Mucosa of descending colon (tissue), 3 donors: Measurements from ENCODE around the gene GCC1. TPM values are rescaled to one million over a fixed set of nuclear protein-coding genes. Genes with fewer than 3 reads are reported as not detected.
A peak's percentile ranks its signal among the peaks of the same experiment; 100 is the strongest.

Experiments
- ATAC-seq: fragments of 200-7000 bp; cut with Tn5 transposase; one replicate; pipeline ENCODE4 v1.9.1; 2020; ENCODE audit warnings: mild to moderate bottlenecking, moderate library complexity
- DNase-seq, 3 donors: peaks; one replicate each; pipeline ENCODE4 v3.0.0-alpha.2; 2020
- H3K36me3 ChIP-seq: fragments of 200-600 bp; one replicate; pipeline ENCODE4 v1.8.0; 2021; ENCODE audit warnings: low read depth, mild to moderate bottlenecking
- H3K4me1 ChIP-seq: fragments of 200-600 bp; one replicate; pipeline ENCODE4 v1.8.0; 2021; ENCODE audit warnings: low read depth, mild to moderate bottlenecking
- H3K4me3 ChIP-seq: fragments of 200-600 bp; one replicate; pipeline ENCODE4 v1.8.0; 2021; ENCODE audit warnings: mild to moderate bottlenecking
- H3K9me3 ChIP-seq: fragments of 200-600 bp; one replicate; pipeline ENCODE4 v1.8.0; 2021; ENCODE audit warnings: mild to moderate bottlenecking
- intact Hi-C, 2 donors: fragments of 100-400 bp; cut with DNase I in 1 of 2; cut with micrococcal nuclease in 1 of 2; formaldehyde crosslinking; loops; one replicate each; pipeline versions ENCODE4 v1.11.0 to v1.11.1; 2022; cut with DNase I, micrococcal nuclease
- total RNA-seq, 3 donors: library from RNA; stranded (reverse); fragmentation: NEBNext Ultra II Directional in 2 of 3; extraction: Animal tissue kit (Norgen Biotek cat#: 25700) in 2 of 3; gene quantifications; one replicate each; pipeline versions ENCODE4 v1.2.1 to v1.2.4, GENCODE V29; 2021 to 2023
- TF ChIP-seq, protein P1 (sequence below): fragments of 200-600 bp; IDR thresholded peaks from one replicate; pipeline ENCODE4 v1.8.0; 2022; ENCODE audit warnings: antibody characterized with exemption, mild to moderate bottlenecking
- donor health status: DM: no; HTN: no; CAD: no; lungs with moderate emphysema.
- donor health status: DM: no; HTN: no; CAD: no.
- donor health status: DM: no; HTN: yes; CAD: no.

The GCC1 gene
- total RNA-seq, 3 donors from 2014 or later, result 14.8 to 18.0 (median 17.8) TPM

DNA sequence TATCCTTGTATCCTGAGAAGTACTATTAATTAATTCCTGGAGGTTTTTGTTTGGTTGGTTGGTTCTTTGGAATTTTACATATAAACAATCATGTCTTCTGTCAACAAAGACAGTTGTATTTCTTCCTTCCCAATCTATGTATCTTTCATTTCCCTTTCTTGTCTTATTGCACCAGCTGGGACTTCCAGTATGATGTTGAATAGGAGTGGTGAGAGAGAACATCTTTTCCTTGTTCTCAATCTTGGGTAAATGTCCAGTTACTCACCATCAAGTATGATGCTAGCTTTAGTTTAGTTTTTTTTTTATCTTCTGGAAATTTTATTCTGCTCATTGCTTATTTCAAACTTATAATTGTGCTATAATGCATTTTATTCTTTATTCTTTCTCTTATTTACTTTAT, 39.9 kb upstream of the GCC1 start:
- Histone ChIP-seq H3K9me3 (no peaks in the 10 kb centered on the region), H3K36me3 (no peaks in the 10 kb centered on the region), H3K4me3 (no peak overlapping the region), H3K4me1 (no peaks in the 10 kb centered on the region)
- TF ChIP-seq, protein P1, sequence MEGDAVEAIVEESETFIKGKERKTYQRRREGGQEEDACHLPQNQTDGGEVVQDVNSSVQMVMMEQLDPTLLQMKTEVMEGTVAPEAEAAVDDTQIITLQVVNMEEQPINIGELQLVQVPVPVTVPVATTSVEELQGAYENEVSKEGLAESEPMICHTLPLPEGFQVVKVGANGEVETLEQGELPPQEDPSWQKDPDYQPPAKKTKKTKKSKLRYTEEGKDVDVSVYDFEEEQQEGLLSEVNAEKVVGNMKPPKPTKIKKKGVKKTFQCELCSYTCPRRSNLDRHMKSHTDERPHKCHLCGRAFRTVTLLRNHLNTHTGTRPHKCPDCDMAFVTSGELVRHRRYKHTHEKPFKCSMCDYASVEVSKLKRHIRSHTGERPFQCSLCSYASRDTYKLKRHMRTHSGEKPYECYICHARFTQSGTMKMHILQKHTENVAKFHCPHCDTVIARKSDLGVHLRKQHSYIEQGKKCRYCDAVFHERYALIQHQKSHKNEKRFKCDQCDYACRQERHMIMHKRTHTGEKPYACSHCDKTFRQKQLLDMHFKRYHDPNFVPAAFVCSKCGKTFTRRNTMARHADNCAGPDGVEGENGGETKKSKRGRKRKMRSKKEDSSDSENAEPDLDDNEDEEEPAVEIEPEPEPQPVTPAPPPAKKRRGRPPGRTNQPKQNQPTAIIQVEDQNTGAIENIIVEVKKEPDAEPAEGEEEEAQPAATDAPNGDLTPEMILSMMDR, result no peak
- intact Hi-C loops, result no loop called here
- DNase-seq (no peak), ATAC-seq (no peak)

- Histone ChIP-seq H3K36me3 (no peaks in the 10 kb centered on the region), H3K9me3 (no peaks in the 10 kb centered on the region), H3K4me1 (no peaks in the 10 kb centered on the region), H3K4me3 (no peak overlapping the region)
- TF ChIP-seq, protein P1, result no peak
- intact Hi-C loops, result no loop called here
- no peak for DNase-seq
- ATAC-seq, result no peak
These were observed 35.2 kb upstream of the GCC1 start for GRCh38 chr7:127620406-127621233.

GRCh38 chr7:127619681-127620405, 34.4 kb upstream of the GCC1 start:
- TF ChIP-seq, protein P1, result no peak
- Histone ChIP-seq H3K4me1 (no peaks in the 10 kb centered on the region), H3K9me3 (no peaks in the 10 kb centered on the region), H3K4me3 (no peak overlapping the region), H3K36me3 (no peaks in the 10 kb centered on the region)
- intact Hi-C loops, result no loop called here
- DNase-seq (no peak), ATAC-seq (peak; percentile 18)

DNA sequence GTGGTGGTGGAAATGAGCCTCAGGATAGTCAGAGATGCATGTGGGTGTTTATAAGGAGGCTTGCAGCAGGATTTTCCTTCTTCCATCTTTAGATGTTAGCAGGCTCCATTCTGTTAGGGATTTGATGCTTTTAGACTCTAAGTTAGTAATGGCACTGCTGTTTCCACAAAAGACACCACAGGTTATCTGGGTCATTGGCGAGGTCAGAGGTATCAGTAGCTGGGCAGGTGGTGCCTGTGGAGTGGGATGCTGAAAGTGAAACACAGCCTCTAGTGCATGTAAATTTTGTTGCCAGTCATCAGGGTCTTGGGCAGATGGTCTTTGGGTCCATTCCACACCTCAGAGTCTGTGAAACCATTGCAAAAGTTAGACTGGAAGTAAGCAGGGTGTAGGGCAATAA, 33.4 kb upstream of the GCC1 start:
- Histone ChIP-seq H3K9me3 (no peaks in the 10 kb centered on the region), H3K4me3 (no peak overlapping the region), H3K4me1 (no peaks in the 10 kb centered on the region), H3K36me3 (no peaks in the 10 kb centered on the region)
- intact Hi-C loops, result no loop called here
- no peak for DNase-seq
- TF ChIP-seq, protein P1, result no peak
- ATAC-seq, result no peak

- H3K4me3 ChIP-seq, result no peak within 1 kb of the TSS
- ATAC-seq (no peak), DNase-seq (no peak)
- intact Hi-C loops, result no loop called here
- H3K36me3 ChIP-seq, result no peaks in the 10 kb centered on the region
- no peaks in the 10 kb centered on the region for H3K9me3 ChIP-seq
- H3K4me1 ChIP-seq, result no peaks in the 10 kb centered on the region
- TF ChIP-seq, protein P1, result no peak
These were observed 32.6 kb upstream of the GCC1 start, which contains the start of gene PAX4 for GRCh38 chr7:127618042-127618441. TSS of gene PAX4 (minus strand) at chr7:127618142. CDS start at chr7:127615928, 2,214 bp downstream.
